ENCODE data around the gene ADRA2A.
A peak's percentile ranks its signal among the peaks of the same experiment; 100 is the strongest.

ADRA2A gene

DNA sequence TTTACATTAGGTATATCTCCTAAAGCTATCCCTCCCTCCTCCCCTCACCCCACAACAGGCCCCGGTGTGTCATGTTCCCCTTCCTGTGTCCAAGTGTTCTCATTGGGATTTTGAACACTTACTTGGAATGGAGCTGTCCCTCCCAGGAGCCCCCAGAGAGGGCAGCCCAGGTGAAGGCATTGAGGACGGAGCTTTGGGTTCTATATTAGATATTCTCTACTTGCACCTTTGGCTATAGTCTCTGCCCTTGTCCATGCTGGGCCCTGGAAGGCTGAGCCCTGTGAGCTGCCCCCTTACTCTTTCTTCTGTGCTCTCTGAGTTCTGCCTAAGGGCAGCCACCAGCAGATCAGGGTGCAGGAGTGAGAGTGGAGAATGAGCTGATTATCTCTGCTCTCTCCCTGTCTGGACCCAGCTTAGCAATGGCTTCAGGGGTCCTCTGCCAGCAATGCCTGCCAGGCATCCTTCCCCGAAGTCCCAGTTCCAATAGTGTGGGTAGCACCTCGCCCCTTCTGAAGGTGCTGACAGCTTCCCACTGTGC is 11.2 kb downstream of the ADRA2A start:
- no peak for DNase-seq (ENCODE audit: low read depth in 2 of 2)
- TF ChIP-seq, protein P1, sequence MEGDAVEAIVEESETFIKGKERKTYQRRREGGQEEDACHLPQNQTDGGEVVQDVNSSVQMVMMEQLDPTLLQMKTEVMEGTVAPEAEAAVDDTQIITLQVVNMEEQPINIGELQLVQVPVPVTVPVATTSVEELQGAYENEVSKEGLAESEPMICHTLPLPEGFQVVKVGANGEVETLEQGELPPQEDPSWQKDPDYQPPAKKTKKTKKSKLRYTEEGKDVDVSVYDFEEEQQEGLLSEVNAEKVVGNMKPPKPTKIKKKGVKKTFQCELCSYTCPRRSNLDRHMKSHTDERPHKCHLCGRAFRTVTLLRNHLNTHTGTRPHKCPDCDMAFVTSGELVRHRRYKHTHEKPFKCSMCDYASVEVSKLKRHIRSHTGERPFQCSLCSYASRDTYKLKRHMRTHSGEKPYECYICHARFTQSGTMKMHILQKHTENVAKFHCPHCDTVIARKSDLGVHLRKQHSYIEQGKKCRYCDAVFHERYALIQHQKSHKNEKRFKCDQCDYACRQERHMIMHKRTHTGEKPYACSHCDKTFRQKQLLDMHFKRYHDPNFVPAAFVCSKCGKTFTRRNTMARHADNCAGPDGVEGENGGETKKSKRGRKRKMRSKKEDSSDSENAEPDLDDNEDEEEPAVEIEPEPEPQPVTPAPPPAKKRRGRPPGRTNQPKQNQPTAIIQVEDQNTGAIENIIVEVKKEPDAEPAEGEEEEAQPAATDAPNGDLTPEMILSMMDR (IDR thresholded peaks at IDR 0.05; ENCODE audit: low read depth, low read length): no peak
- no peak overlapping the region for H3K4me3 ChIP-seq (replicated peaks in 1 of 2; ENCODE audit: low read depth in 2 of 2, low read length in 2 of 2)

DNA sequence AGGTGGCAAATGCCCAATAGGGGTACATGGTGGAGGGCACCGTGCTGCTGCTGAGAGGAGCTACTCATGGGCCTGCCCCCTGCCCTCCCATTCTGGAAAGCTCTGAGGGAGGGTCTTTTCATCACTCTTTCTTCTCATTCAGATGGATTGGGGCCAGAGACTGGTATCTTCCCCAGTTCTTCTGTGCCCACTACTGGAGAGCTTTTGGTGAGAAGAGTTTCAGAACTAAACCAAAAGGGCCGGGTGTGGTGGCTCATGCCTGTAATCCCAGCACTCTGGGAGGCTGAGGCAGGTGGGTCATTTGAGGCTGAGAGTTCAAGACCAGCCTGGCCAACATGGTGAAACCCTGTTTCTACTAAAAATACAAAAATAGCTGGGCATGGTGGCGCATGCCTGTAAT is 12.5 kb downstream of the ADRA2A start:
- no peak for DNase-seq (ENCODE audit: low read depth in 2 of 2)
- no peak overlapping the region for H3K4me3 ChIP-seq (replicated peaks in 1 of 2; ENCODE audit: low read depth in 2 of 2, low read length in 2 of 2)

GRCh38 chr10:111091833-111092232 is 15.0 kb downstream of the ADRA2A start:
- no peak overlapping the region for H3K4me3 ChIP-seq (replicated peaks in 1 of 2; ENCODE audit: low read depth in 2 of 2, low read length in 2 of 2)
- TF ChIP-seq, protein P1 (IDR thresholded peaks at IDR 0.05; ENCODE audit: low read depth, low read length): no peak
- no peak for DNase-seq (ENCODE audit: low read depth in 2 of 2)

More for the DNA sequence above, 12.5 kb downstream of the ADRA2A start:
- TF ChIP-seq, protein P1 (IDR thresholded peaks at IDR 0.05; ENCODE audit: low read depth, low read length): no peak

- TF ChIP-seq, protein P1 (IDR thresholded peaks at IDR 0.05; ENCODE audit: low read depth, low read length): no peak
- no peak overlapping the region for H3K4me3 ChIP-seq (replicated peaks in 1 of 2; ENCODE audit: low read depth in 2 of 2, low read length in 2 of 2)
- peak in 1 of 2 donors; percentile 67 for DNase-seq (ENCODE audit: low read depth in 2 of 2)
Observed at GRCh38 chr10:111093741-111094380, 17.0 kb downstream of the ADRA2A start.

GRCh38 chr10:111098679-111099437 is 22.0 kb downstream of the ADRA2A start:
- no peak overlapping the region for H3K4me3 ChIP-seq (replicated peaks in 1 of 2; ENCODE audit: low read depth in 2 of 2, low read length in 2 of 2)
- DNase-seq (ENCODE audit: low read depth in 2 of 2): peak in 1 of 2 donors; percentile 5
- TF ChIP-seq, protein P1 (IDR thresholded peaks at IDR 0.05; ENCODE audit: low read depth, low read length): no peak

- H3K4me3 ChIP-seq (replicated peaks in 1 of 2; ENCODE audit: low read depth in 2 of 2, low read length in 2 of 2): no peak overlapping the region
- TF ChIP-seq, protein P1 (IDR thresholded peaks at IDR 0.05; ENCODE audit: low read depth, low read length): no peak
- no peak for DNase-seq (ENCODE audit: low read depth in 2 of 2)
Observed at GRCh38 chr10:111100198-111100597, 23.4 kb downstream of the ADRA2A start.

Data from cardiac fibroblast (primary cell).